Measurements from ENCODE around the gene ALS2CL.
"Not testable (repeated sequence)": the region's sequence is repeated elsewhere in the genome, so short reads cannot be mapped to it uniquely, and the experiment has no call there.

ALS2CL gene

GRCh38 chr3:46715507-46716175 lies 22.2 kb upstream of the ALS2CL start:
- no peak for DNase-seq (ENCODE audit: low read depth in 2 of 3, low spot score in 2 of 3)

- DNase-seq (ENCODE audit: low read depth in 2 of 3, low spot score in 2 of 3): no peak
Observed at GRCh38 chr3:46714728-46715506, 21.4 kb upstream of the ALS2CL start.

DNA sequence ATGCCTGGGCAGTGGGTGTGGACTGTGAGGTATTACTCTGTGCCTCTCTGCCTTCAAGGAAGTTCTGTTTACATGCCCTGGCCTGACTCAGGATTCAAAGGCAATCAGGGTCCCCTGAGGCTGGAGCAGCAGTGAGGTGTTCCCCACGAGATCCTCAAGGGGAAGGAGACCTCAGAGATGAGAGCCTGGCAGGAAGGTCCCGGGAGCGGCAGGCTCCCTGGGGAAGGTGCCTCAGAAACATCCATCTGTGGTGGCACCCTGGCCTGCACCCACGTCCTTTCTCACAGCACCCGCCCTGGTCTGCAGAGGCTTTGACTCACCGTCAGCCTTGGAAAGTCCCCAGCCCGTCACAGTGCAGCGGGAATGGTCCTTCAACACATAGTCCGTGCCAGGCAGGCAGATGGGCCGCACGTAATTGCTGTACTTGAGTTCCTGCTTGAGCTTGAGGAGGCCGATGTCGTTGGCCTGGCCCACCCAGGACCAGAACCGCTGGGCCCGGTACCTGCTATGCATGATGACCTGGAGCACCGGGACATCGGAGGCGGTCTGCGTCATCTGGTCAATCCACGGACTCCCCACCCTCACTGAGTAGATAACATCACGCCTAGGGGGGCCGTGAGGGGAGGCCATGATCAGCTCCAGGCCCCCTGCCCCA lies 20.5 kb upstream of the ALS2CL start:
- DNase-seq (ENCODE audit: low read depth in 2 of 3, low spot score in 2 of 3): no peak

GRCh38 chr3:46713050-46713897 lies 19.8 kb upstream of the ALS2CL start:
- DNase-seq (ENCODE audit: low read depth in 2 of 3, low spot score in 2 of 3): no peak

GRCh38 chr3:46712191-46713049 lies 18.9 kb upstream of the ALS2CL start:
- no peak for DNase-seq (ENCODE audit: low read depth in 2 of 3, low spot score in 2 of 3)

DNA sequence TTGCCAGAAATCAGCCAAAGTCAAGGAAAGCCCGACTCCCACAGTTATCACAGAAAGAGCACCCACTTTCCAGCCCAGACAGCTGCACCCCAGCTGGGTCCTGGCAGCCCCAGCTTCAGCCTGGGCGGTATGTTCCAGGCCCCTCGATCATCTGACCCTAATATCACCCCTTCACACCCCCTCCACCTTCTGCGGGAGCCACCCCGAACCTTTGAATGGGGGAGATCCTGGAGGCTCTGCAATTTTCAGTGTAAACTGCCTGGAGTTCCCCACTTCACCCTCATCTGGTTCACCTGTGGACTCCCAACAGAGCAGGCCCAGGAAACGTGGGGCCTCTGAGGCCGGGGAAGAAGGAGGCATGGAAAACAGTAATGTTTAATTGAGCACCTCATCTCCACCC lies 18.3 kb upstream of the ALS2CL start:
- DNase-seq (ENCODE audit: low read depth in 2 of 3, low spot score in 2 of 3): no peak

GRCh38 chr3:46711305-46711704 lies 17.8 kb upstream of the ALS2CL start:
- no peak for DNase-seq (ENCODE audit: low read depth in 2 of 3, low spot score in 2 of 3)

DNA sequence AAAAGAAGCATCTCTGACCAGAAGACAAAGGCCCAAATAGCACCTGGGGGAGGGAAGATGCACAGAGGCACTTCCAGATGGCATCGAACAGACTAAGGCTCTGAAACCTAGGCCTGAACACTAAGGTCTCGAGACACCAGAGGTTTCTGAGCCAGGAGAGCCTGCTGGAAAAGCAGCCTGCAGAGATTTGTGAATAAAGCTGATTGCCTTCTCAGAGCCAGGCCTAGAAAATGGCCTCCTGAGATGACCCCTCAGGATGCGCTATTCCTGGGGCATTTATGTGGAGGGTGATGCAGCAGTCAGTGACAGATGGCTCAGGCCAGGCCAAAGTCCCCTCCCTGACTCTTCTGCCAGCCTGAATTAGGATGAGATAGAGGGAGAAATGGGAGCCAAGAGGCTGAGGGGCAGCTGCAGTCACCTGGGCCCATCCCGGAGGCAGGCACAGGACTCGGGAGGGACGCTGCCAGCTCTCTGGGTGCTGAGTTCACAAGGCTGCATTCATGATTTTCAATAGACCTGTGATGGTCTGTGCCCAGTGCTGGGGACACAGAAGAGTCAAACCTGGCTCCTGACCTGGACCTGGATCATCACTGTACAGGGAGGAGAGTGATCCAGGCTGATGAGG lies 17.3 kb upstream of the ALS2CL start:
- DNase-seq (ENCODE audit: low read depth in 2 of 3, low spot score in 2 of 3): no peak

DNA sequence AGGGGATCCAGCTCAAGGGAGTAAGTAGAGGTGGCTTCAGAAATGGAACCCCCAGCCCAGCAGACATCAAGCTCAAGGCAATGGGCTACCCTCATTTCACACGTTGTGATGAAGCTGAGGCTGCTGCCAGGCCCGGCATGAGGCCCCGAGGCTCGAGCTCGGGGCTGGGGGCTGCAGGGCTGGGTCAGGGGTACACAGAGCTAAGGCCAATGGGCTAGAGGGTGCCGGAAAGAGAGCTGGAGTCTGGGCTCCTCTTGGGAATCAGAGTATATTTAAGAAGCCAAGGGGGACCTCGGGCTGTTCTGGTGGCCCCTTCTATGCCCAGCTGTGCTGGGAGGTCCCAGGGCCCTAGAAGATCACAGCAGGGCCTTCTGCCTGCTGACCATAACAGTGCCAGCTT lies 16.8 kb upstream of the ALS2CL start:
- no peak for DNase-seq (ENCODE audit: low read depth in 2 of 3, low spot score in 2 of 3)

DNA sequence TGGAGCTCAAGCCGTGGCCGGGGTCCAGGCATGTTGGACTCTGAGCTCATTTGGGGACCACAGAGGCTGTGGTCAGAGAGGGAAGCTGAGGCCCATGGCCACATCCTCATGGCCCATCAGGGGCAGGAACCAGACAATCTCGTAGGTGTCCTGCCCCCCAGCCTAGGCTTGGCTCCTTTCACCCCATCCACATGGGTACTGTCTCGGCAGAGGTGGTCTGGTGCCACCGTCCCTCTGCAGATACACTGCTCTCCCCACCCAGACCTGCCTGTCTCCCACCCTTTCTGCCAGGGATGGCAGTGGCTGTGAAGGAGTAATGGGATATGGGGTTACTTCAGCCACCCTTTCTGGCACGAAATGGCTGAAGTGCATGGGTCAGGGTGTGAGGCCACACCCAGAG lies 16.2 kb upstream of the ALS2CL start:
- no peak for DNase-seq (ENCODE audit: low read depth in 2 of 3, low spot score in 2 of 3)

DNA sequence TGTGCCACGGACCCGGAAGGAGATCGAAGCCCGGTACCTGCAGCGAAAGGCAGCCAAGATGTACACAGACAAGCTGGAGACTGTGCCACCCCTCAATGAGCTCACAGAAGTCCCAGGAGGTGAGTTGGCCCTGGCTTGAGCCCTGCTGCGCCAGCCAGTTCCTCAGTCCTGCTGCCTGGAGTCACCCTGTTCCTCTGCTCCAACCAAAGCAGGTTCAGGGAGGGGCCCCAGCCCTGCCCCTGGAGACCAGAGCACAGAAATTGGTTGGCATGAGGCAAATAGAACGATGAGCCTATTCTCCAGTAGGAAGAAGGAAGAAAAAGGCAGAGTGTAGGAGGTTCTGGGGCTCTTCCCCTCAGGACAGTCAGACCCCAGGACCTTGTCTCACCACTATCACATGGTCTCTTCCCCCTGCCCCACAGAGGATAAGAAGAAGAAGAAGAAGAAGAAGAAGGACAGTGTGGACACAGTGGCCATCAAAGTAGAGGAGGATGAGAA lies 15.7 kb upstream of the ALS2CL start:
- DNase-seq (ENCODE audit: low read depth in 2 of 3, low spot score in 2 of 3): no peak

DNA sequence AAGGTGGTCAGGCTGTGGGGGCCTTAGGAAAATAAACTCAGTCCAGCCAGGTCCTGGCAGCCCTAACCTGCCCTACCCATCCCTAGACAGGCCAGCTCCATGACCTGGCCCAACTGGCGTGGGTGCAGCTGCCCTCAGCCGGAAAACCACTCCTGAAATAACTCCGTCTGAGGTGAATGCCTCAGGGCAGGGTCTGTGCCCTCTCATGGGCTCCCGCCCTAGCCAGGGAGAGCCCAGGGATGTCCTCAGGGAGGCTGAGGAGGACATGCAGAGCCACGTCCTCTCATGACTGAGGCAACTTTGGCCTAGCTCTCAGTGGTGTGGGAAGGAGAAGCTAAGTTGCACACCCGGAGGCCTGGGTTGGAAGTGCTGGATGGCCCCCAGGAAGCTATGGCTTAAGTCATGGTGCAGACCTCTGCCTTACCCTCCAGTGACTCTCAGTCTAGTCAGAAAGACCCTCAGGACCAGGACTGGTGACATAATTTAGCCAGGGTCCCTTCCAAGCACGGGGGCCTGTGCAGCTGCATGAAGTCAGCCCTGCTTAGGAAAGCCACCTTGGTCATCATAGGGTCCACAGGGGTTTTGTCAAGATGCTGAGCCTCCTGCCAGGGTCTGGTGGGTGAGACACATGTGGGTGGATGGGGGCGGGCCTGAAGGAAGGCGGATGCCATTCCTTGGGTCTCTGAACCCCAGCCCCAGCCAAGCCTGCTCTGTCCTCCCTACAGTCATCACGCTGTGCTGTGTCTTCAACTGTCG lies 15.1 kb upstream of the ALS2CL start:
- no peak for DNase-seq (ENCODE audit: low read depth in 2 of 3, low spot score in 2 of 3)

DNA sequence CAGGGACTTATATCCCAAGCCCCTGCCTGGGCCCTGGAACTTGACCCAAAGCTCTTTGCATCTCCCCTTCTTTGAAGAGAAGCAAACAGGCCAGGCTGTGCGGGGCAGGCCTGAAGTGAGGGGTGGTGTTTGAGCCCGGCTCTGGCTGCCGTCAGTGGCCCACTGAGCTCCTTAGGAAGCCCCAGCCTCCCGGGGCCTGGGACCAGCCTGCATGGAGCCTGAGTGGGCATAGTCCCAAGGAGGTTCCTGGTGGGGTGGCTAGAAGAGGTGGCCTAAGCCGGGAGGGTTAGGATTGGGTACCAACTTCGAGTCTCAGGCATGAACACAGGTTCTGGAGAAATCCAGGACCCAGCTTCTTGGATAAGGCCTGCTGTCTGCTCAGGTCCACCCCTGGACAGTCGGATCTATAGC lies 14.1 kb upstream of the ALS2CL start:
- DNase-seq (ENCODE audit: low read depth in 2 of 3, low spot score in 2 of 3): no peak

- no peak for DNase-seq (ENCODE audit: low read depth in 2 of 3, low spot score in 2 of 3)
Observed at GRCh38 chr3:46706771-46707582, 13.5 kb upstream of the ALS2CL start.

- no peak for DNase-seq (ENCODE audit: low read depth in 2 of 3, low spot score in 2 of 3)
Observed at GRCh38 chr3:46705751-46706552, 12.5 kb upstream of the ALS2CL start.

- peak in 2 of 3 experiments; percentile 46 to 48 for DNase-seq (ENCODE audit: low read depth in 2 of 3, low spot score in 2 of 3)
Observed at GRCh38 chr3:46705022-46705530, 11.6 kb upstream of the ALS2CL start.

- DNase-seq (ENCODE audit: low read depth in 2 of 3, low spot score in 2 of 3): not testable (repeated sequence)
Observed at GRCh38 chr3:46704346-46704745, 10.9 kb upstream of the ALS2CL start.

All from activated CD8-positive, alpha-beta memory T cell treated with anti-CD3 and anti-CD28 coated beads for 48 hours (primary cell).